Gastrocnemius medialis (tissue), 4 donors: ENCODE results near the gene CXCR1.

ENCODE experiments used
- POLR2A ChIP-seq, 2 donors: fragments of 450-650 bp; IDR thresholded peaks; one replicate each; pipeline ENCODE4 v1.6.1; 2017; ENCODE audit warnings: antibody characterized with exemption in 2 of 2, mild to moderate bottlenecking in 2 of 2, moderate library complexity in 2 of 2
- TF ChIP-seq, protein P1 (sequence below), 5 experiments: fragments of 450-650 bp in 3 of 5; fragments of 200-600 bp in 2 of 5; sonication (generic) in 2 of 5; IDR thresholded peaks in 4 of 5; conservative IDR thresholded peaks in 1 of 5; 1 replicate in 4 of 5; 2 replicates in 1 of 5; pipeline ENCODE4 v1.5.1; 2016 to 2019; ENCODE audit warnings: antibody characterized with exemption in 5 of 5, mild to moderate bottlenecking in 3 of 5, moderate library complexity in 3 of 5

DNA sequence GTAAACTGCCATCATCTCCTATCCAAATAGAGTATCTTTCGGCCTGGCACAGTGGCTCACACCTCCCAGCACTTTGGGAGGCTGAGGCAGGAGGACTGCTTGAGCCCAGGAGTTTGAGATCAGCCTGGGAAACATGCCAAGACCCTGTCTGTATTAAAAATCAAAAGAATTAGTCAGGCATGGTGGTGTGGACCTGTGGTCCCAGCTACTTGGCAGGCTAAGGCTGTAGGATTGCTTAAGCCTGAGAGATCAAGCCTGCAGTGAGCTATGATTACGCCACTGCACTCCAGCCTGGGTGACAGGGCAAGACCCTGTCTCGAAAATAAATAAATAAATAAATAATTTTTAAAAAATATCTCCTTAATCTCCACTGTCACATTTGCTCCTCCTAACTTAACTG lies 35.5 kb upstream of the CXCR1 start:
- TF ChIP-seq, protein P1, sequence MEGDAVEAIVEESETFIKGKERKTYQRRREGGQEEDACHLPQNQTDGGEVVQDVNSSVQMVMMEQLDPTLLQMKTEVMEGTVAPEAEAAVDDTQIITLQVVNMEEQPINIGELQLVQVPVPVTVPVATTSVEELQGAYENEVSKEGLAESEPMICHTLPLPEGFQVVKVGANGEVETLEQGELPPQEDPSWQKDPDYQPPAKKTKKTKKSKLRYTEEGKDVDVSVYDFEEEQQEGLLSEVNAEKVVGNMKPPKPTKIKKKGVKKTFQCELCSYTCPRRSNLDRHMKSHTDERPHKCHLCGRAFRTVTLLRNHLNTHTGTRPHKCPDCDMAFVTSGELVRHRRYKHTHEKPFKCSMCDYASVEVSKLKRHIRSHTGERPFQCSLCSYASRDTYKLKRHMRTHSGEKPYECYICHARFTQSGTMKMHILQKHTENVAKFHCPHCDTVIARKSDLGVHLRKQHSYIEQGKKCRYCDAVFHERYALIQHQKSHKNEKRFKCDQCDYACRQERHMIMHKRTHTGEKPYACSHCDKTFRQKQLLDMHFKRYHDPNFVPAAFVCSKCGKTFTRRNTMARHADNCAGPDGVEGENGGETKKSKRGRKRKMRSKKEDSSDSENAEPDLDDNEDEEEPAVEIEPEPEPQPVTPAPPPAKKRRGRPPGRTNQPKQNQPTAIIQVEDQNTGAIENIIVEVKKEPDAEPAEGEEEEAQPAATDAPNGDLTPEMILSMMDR (IDR thresholded peaks at IDR 0.05 in 4 of 5, conservative IDR thresholded peaks at IDR 0.05 in 1 of 5), result no peak
- TF ChIP-seq POLR2A (IDR thresholded peaks at IDR 0.05), result no peak
